K562 (cell line): Measurements from ENCODE around the gene SF3B4. TPM values are rescaled to one million over a fixed set of nuclear protein-coding genes. Genes with fewer than 3 reads are reported as not detected.

ENCODE experiments used
- ADNP ChIP-seq: fragments of 200-800 bp; sonication (Bioruptor generic); IDR thresholded peaks from 2 replicates; pipeline ENCODE4 v1.6.1; 2016; ENCODE audit warnings: missing genetic modification characterization, missing compliant biosample characterization
- CBFA2T2 ChIP-seq: fragments of 450-650 bp; conservative IDR thresholded peaks from 2 replicates; pipeline ENCODE4 v1.6.1; 2017; ENCODE audit warnings: mild to moderate bottlenecking
- CREB3L1 ChIP-seq: fragments of 450-650 bp; IDR thresholded peaks from 2 replicates; pipeline ENCODE4 v1.6.1; 2014; ENCODE audit warnings: low read depth, mild to moderate bottlenecking, moderate library complexity, borderline replicate concordance
- HDAC2 ChIP-seq: fragments of 450-650 bp; IDR thresholded peaks from 2 replicates; pipeline ENCODE4 v1.6.1; 2016; ENCODE audit warnings: mild to moderate bottlenecking
- HDGF ChIP-seq: fragments of 450-650 bp; IDR thresholded peaks from 2 replicates; pipeline ENCODE4 v1.6.1; 2016
- HMG20A ChIP-seq: fragments of 450-650 bp; formaldehyde crosslinking; conservative IDR thresholded peaks from 2 replicates; pipeline ENCODE4 v1.4.0; 2020; ENCODE audit warnings: mild to moderate bottlenecking, mixed read lengths
- HMGN3 ChIP-seq: IDR thresholded peaks from 2 replicates; pipeline ENCODE4 v1.6.1; 2011; ENCODE audit warnings: borderline replicate concordance, low read depth, mild to moderate bottlenecking, mixed read lengths, low read length; ENCODE audit not compliant: insufficient read length; ENCODE audit errors: extremely low read depth
- HSF4 ChIP-seq: fragments of 250-450 bp; sonication (Bioruptor Pico); IDR thresholded peaks from 2 replicates; pipeline ENCODE4 v2.1.2; 2022; ENCODE audit warnings: mild to moderate bottlenecking, moderate library complexity, borderline replicate concordance
- MAX ChIP-seq: sonication (generic); formaldehyde crosslinking; IDR thresholded peaks from 2 replicates; pipeline ENCODE4 v1.9.0; 2022; ENCODE audit warnings: mild to moderate bottlenecking, missing genetic modification reagents
- MEF2A ChIP-seq: IDR thresholded peaks from 2 replicates; pipeline ENCODE4 v1.6.1; 2011; ENCODE audit warnings: low read depth, mild to moderate bottlenecking, low read length, moderate library complexity; ENCODE audit not compliant: control insufficient read depth
- OTX1 ChIP-seq: fragments of 450-650 bp; formaldehyde crosslinking; IDR thresholded peaks from 2 replicates; pipeline ENCODE4 v1.4.0; 2022; ENCODE audit warnings: mild to moderate bottlenecking
- PML ChIP-seq: IDR thresholded peaks from 2 replicates; pipeline ENCODE4 v1.6.1; 2012; ENCODE audit warnings: low read length, inconsistent platforms
- STAT5B ChIP-seq: fragments of 250-450 bp; sonication (Bioruptor Pico); IDR thresholded peaks from 2 replicates; pipeline ENCODE4 v1.8.0; 2021; ENCODE audit warnings: mild to moderate bottlenecking, inconsistent platforms
- TCF3 ChIP-seq: sonication (generic); formaldehyde crosslinking; IDR thresholded peaks from 2 replicates; pipeline ENCODE4 v1.4.0; 2020; ENCODE audit warnings: mild to moderate bottlenecking, missing genetic modification reagents
- TEAD4 ChIP-seq, 2 experiments: sonication (generic) in 1 of 2; formaldehyde crosslinking in 1 of 2; IDR thresholded peaks; 2 replicates each; pipeline versions ENCODE4 v1.6.1 to v1.8.0; 2012 to 2022; ENCODE audit warnings: borderline replicate concordance in 1 of 2, inconsistent platforms in 1 of 2, low read length in 1 of 2, mild to moderate bottlenecking in 1 of 2, missing genetic modification reagents in 1 of 2
- U2AF1 ChIP-seq: fragments of 200-400 bp; formaldehyde crosslinking; optimal IDR thresholded peaks from 2 replicates; pipeline ENCODE3; 2017; ENCODE audit warnings: mild to moderate bottlenecking, low read depth, low read length, moderate library complexity
- ZNF395 ChIP-seq: fragments of 200-800 bp; sonication (Bioruptor generic); IDR thresholded peaks from 2 replicates; pipeline ENCODE4 v1.6.1; 2017; ENCODE audit warnings: missing genetic modification characterization, missing compliant biosample characterization
- ZNF408 ChIP-seq: fragments of 250-450 bp; sonication (Bioruptor Pico); IDR thresholded peaks from 2 replicates; pipeline ENCODE4 v1.4.0; 2020; ENCODE audit warnings: low read depth, mild to moderate bottlenecking, moderate library complexity
- ZNF512 ChIP-seq: IDR thresholded peaks from 2 replicates; pipeline ENCODE4 v1.6.1; 2016; ENCODE audit warnings: missing genetic modification characterization, missing compliant biosample characterization
- ZNF639 ChIP-seq, 2 experiments: fragments of 200-800 bp in 1 of 2; sonication (Bioruptor generic) in 1 of 2; sonication (generic) in 1 of 2; formaldehyde crosslinking in 1 of 2; IDR thresholded peaks in 1 of 2; conservative IDR thresholded peaks in 1 of 2; 2 replicates each; pipeline versions ENCODE4 v1.5.0 to v1.6.1; 2016 to 2020; ENCODE audit warnings: missing compliant biosample characterization in 1 of 2, missing genetic modification characterization in 1 of 2, missing genetic modification reagents in 1 of 2
- ZSCAN32 ChIP-seq: fragments of 450-650 bp; formaldehyde crosslinking; IDR thresholded peaks from 2 replicates; pipeline ENCODE4 v1.4.0; 2020; ENCODE audit warnings: mild to moderate bottlenecking, moderate library complexity
- polyA plus RNA-seq, 8 experiments: library from polyadenylated mRNA; depleted of rRNA in 4 of 8; stranded (reverse) in 5 of 8; unstranded in 3 of 8; fragments of >200 nt; fragmentation: Nextera tagmentation in 2 of 8; fragmentation: Illumina TruSeq in 1 of 8; extraction: Ambion mirVana in 2 of 8; extraction: Trizol in 1 of 8; gene quantifications; 2 replicates each; pipeline versions ENCODE4 v1.2.1 to v1.2.3, GENCODE V29; 2011 to 2014; ENCODE audit warnings: inconsistent platforms in 1 of 8, missing spikeins in 1 of 8
- total RNA-seq, 7 experiments: library from RNA; depleted of rRNA in 6 of 7; stranded (reverse); fragments of >200 nt in 6 of 7; fragmentation: Illumina TruSeq in 2 of 7; extraction: Trizol in 2 of 7; gene quantifications; 2 replicates each; pipeline versions ENCODE4 v1.2.1 to v1.2.3, GENCODE V29; 2011 to 2021; ENCODE audit warnings: low replicate concordance in 1 of 7

Gene SF3B4
- total and polyA plus RNA-seq, 9 of the 15 experiments (the other 6 are each of a cell fraction or from before 2014, with no cell fraction given): 3.0 to 88.0 (median 26.1) TPM

GRCh38 chr1:149916193-149916897, 11.3 kb downstream of the SF3B4 start (continued):
- no peak for TF ChIP-seq TCF3 (CRISPR knock-in tag)
- TF ChIP-seq TEAD4 (IDR thresholded peaks at IDR 0.05; ENCODE audit: low read length): 0 out of 2 replicates have a peak, but pooled peaks have one; percentile 6
- no peak for TF ChIP-seq TEAD4 (CRISPR knock-in tag; IDR thresholded peaks at IDR 0.05; ENCODE audit: borderline replicate concordance)
- TF ChIP-seq CBFA2T2: 0 out of 2 replicates have a peak, but pooled peaks have one; percentile 8
- TF ChIP-seq HDGF: no peak
- TF ChIP-seq HMGN3: no peak
- TF ChIP-seq ZNF395 (CRISPR knock-in tag): no peak
- no peak for TF ChIP-seq ZNF408 (CRISPR knock-in tag)
- TF ChIP-seq STAT5B: no peak
- TF ChIP-seq ZNF512 (tag): no peak
- no peak for TF ChIP-seq ZNF639 (CRISPR knock-in tag; conservative IDR thresholded peaks at IDR 0.05 in 1 of 2, IDR thresholded peaks at IDR 0.05 in 1 of 2)
- no peak for TF ChIP-seq PML
- no peak for TF ChIP-seq HSF4
- TF ChIP-seq MAX (CRISPR knock-in tag): peak; percentile 8; the same call in 1 of the 2 replicates
- TF ChIP-seq ADNP (tag): no peak
- no peak for TF ChIP-seq ZSCAN32 (CRISPR knock-in tag)
- TF ChIP-seq U2AF1: no peak
- TF ChIP-seq MEF2A: peak; percentile 92
- TF ChIP-seq HDAC2: no peak
- no peak for TF ChIP-seq HMG20A (CRISPR knock-in tag)
- no peak for TF ChIP-seq OTX1 (CRISPR knock-in tag)
- TF ChIP-seq CREB3L1: no peak
